ENCODE results near the gene PPIG. TPM values are rescaled to one million over a fixed set of nuclear protein-coding genes. Genes with fewer than 3 reads are reported as not detected.

The PPIG gene
- total RNA-seq, 1 experiment from 2014 or later: 60.3 TPM

DNA sequence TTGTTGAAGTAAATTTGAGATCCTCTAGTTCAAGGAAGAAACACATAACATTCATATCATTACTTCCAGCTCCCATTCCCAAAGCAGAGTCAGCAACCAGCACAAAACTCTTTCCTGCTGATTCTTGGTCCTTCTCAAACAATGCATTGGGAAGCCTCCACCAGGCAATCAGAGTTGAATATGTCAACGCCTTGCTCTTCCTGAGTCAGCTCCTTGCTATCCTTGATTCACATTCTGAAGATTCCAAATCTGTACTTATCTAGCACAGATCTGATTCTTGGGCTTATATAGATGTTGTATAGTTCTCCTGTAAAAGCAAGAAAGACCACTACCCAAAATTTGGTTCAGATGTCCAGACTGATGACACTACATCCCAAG lies 80.4 kb downstream of the PPIG start:
- ChIA-PET CTCF (no interaction called here), POLR2A (no interaction called here)
- DNase-seq: no peak
- peaks cover 9% of the 10 kb centered on the region for H3K27me3 Mint-ChIP-seq (ENCODE audit: insufficient read depth, unreplicated experiment)
- H3K4me1 Mint-ChIP-seq (ENCODE audit: low read depth, unreplicated experiment): no peaks in the 10 kb centered on the region
- no peaks in the 10 kb centered on the region for H3K36me3 Mint-ChIP-seq (ENCODE audit: insufficient read depth, unreplicated experiment)
- no peak overlapping the region for H3K4me3 ChIP-seq (ENCODE audit: low read depth, low read length)
- no peaks in the 10 kb centered on the region for H3K9me3 Mint-ChIP-seq (ENCODE audit: unreplicated experiment)
- H3K27me3 ChIP-seq (replicated peaks; ENCODE audit: control insufficient read depth, insufficient read depth, low read length): no peaks in the 10 kb centered on the region
- H3K36me3 ChIP-seq (ENCODE audit: control insufficient read depth, insufficient read depth, low read length): no peaks in the 10 kb centered on the region
- H3K4me3 Mint-ChIP-seq (ENCODE audit: unreplicated experiment): no peak overlapping the region
- no peaks in the 10 kb centered on the region for H3K4me1 ChIP-seq
- intact Hi-C loops (cut with micrococcal nuclease; ENCODE audit: unreplicated experiment): no loop called here
- no peak overlapping the region for H3K27ac Mint-ChIP-seq (ENCODE audit: unreplicated experiment)
- H3K9me3 ChIP-seq: no peaks in the 10 kb centered on the region
- BruUV-seq (replicated peaks): no TSS peak
- TF ChIP-seq, protein P1, sequence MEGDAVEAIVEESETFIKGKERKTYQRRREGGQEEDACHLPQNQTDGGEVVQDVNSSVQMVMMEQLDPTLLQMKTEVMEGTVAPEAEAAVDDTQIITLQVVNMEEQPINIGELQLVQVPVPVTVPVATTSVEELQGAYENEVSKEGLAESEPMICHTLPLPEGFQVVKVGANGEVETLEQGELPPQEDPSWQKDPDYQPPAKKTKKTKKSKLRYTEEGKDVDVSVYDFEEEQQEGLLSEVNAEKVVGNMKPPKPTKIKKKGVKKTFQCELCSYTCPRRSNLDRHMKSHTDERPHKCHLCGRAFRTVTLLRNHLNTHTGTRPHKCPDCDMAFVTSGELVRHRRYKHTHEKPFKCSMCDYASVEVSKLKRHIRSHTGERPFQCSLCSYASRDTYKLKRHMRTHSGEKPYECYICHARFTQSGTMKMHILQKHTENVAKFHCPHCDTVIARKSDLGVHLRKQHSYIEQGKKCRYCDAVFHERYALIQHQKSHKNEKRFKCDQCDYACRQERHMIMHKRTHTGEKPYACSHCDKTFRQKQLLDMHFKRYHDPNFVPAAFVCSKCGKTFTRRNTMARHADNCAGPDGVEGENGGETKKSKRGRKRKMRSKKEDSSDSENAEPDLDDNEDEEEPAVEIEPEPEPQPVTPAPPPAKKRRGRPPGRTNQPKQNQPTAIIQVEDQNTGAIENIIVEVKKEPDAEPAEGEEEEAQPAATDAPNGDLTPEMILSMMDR (IDR thresholded peaks at IDR 0.05; ENCODE audit: insufficient read depth in 1 of 2, low read depth in 1 of 2, low read length in 1 of 2, severe bottlenecking in 1 of 2, unreplicated experiment in 1 of 2): no peak

DNA sequence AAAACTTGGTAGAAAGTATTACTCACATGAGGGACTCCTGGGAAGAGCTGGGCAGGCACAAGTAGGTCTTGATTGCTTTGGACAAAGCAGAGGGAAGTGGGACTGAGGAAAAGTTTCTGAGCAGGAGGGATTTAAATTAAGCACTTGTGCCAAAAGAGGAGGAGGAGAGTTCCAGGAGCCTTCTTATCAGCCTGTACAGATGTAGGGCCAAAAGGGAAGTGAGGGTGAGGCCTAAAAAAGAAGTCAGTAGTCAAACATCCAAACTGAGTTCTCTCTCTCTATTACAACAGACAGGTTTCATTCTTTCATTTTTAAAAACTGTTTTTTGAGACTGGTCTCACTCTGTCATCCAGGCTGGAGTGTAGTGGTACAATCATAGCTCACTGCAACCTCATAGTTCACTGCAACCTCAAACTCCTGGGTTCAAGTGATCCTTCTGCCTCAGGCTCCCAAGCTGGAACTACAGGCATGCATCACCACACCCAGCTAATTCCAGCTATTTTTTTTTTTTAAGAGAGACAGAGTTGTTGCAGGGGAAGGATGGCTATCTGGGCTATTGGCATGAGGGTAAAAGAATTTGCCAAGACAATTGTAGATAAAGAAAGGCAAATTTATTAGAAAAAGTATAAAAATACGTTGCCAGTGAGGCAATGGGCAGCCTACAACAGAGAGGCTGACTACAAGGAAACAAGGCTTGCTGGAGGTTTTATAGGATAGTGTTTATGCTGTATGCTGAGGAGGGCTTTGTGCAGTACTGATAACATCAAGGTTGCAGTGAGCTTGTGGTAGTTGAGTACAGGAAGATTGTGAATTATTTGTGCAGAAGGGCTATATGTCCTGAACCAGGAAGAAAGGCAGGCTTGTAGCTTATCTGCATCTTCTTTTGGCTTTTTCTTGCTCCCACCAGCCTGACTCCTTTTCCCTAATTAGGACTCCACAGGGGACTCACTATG lies 81.1 kb downstream of the PPIG start:
- no peaks in the 10 kb centered on the region for H3K9me3 Mint-ChIP-seq (ENCODE audit: unreplicated experiment)

DNA sequence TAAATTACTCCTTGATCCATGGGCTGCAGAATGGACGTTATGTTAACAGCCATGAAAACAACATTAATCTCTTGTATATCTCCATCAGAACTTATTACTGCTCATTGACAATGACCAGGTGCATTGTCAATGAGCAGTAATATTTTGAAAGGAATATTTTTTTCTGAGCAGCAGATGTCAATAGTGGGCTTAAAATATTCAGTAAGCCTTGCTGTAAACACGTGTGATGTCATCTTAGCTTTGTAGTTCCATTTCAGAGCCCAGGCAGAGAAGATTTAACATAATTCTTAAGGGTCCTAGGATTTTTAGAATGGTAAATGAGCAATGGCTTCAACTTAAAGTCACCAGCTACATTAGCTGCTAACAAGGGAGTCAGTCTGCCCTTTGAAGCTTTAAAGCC lies 83.4 kb downstream of the PPIG start:
- Mint-ChIP-seq H3K27ac (ENCODE audit: unreplicated experiment) (no peak overlapping the region), H3K4me1 (ENCODE audit: low read depth, unreplicated experiment) (no peaks in the 10 kb centered on the region), H3K9me3 (ENCODE audit: unreplicated experiment) (no peaks in the 10 kb centered on the region), H3K4me3 (ENCODE audit: unreplicated experiment) (no peak overlapping the region), H3K27me3 (ENCODE audit: insufficient read depth, unreplicated experiment) (no peaks in the 10 kb centered on the region), H3K36me3 (ENCODE audit: insufficient read depth, unreplicated experiment) (no peaks in the 10 kb centered on the region)
- H3K4me3 ChIP-seq (ENCODE audit: low read depth, low read length): no peak overlapping the region
- intact Hi-C loops (cut with micrococcal nuclease; ENCODE audit: unreplicated experiment): no loop called here
- H3K36me3 ChIP-seq (ENCODE audit: control insufficient read depth, insufficient read depth, low read length): no peaks in the 10 kb centered on the region
- H3K27me3 ChIP-seq (replicated peaks; ENCODE audit: control insufficient read depth, insufficient read depth, low read length): no peaks in the 10 kb centered on the region
- DNase-seq: no peak
- no peaks in the 10 kb centered on the region for H3K4me1 ChIP-seq
- TF ChIP-seq, protein P1 (IDR thresholded peaks at IDR 0.05; ENCODE audit: insufficient read depth in 1 of 2, low read depth in 1 of 2, low read length in 1 of 2, severe bottlenecking in 1 of 2, unreplicated experiment in 1 of 2): no peak
- BruUV-seq (replicated peaks): no TSS peak
- no peaks in the 10 kb centered on the region for H3K9me3 ChIP-seq
- CTCF ChIA-PET: no interaction called here
- POLR2A ChIA-PET: no interaction called here

More for the DNA sequence above, 81.1 kb downstream of the PPIG start:
- H3K9me3 ChIP-seq: no peaks in the 10 kb centered on the region
- H3K4me1 ChIP-seq: no peaks in the 10 kb centered on the region
- no peaks in the 10 kb centered on the region for H3K36me3 Mint-ChIP-seq (ENCODE audit: insufficient read depth, unreplicated experiment)
- H3K4me3 ChIP-seq (ENCODE audit: low read depth, low read length): no peak overlapping the region
- ChIA-PET CTCF (no interaction called here), POLR2A (no interaction called here)
- intact Hi-C loops (cut with micrococcal nuclease; ENCODE audit: unreplicated experiment): no loop called here
- no peaks in the 10 kb centered on the region for H3K36me3 ChIP-seq (ENCODE audit: control insufficient read depth, insufficient read depth, low read length)
- no peaks in the 10 kb centered on the region for H3K4me1 Mint-ChIP-seq (ENCODE audit: low read depth, unreplicated experiment)
- BruUV-seq (replicated peaks): no TSS peak
- peaks cover 9% of the 10 kb centered on the region for H3K27me3 Mint-ChIP-seq (ENCODE audit: insufficient read depth, unreplicated experiment)
- no peaks in the 10 kb centered on the region for H3K27me3 ChIP-seq (replicated peaks; ENCODE audit: control insufficient read depth, insufficient read depth, low read length)
- no peak overlapping the region for H3K4me3 Mint-ChIP-seq (ENCODE audit: unreplicated experiment)
- no peak for DNase-seq
- TF ChIP-seq, protein P1 (IDR thresholded peaks at IDR 0.05; ENCODE audit: insufficient read depth in 1 of 2, low read depth in 1 of 2, low read length in 1 of 2, severe bottlenecking in 1 of 2, unreplicated experiment in 1 of 2): no peak
- no peak overlapping the region for H3K27ac Mint-ChIP-seq (ENCODE audit: unreplicated experiment)

Data from Caco-2 (cell line).